MV-4-11 (cell line): ENCODE measurements around the gene LMCD1.

Experiments
- DNase-seq: peaks from one replicate; lab custom pipeline; 2025; lab: John Stamatoyannopoulos, UW

Gene LMCD1

GRCh38 chr3:8536096-8537056 lies 34.8 kb downstream of the LMCD1 start:
- DNase-seq: no peak

- no peak for DNase-seq
These were observed 35.8 kb downstream of the LMCD1 start for GRCh38 chr3:8537440-8537839.

GRCh38 chr3:8538223-8538622 lies 36.6 kb downstream of the LMCD1 start:
- no peak for DNase-seq

- DNase-seq: no peak
These were observed 37.3 kb downstream of the LMCD1 start for GRCh38 chr3:8538913-8539312.

- no peak for DNase-seq
These were observed 37.8 kb downstream of the LMCD1 start for GRCh38 chr3:8539419-8539818.

GRCh38 chr3:8540456-8540855 lies 38.8 kb downstream of the LMCD1 start:
- no peak for DNase-seq

GRCh38 chr3:8541486-8541885 lies 39.9 kb downstream of the LMCD1 start:
- no peak for DNase-seq

- DNase-seq: no peak
These were observed 40.8 kb downstream of the LMCD1 start for GRCh38 chr3:8542190-8543135.

- no peak for DNase-seq
These were observed 45.0 kb downstream of the LMCD1 start for GRCh38 chr3:8546609-8547008.

GRCh38 chr3:8548502-8549275 lies 47.1 kb downstream of the LMCD1 start:
- no peak for DNase-seq

- no peak for DNase-seq
These were observed 47.7 kb downstream of the LMCD1 start for GRCh38 chr3:8549354-8549753.

- DNase-seq: no peak
These were observed 49.0 kb downstream of the LMCD1 start for GRCh38 chr3:8550611-8551010.

- DNase-seq: no peak
These were observed 50.7 kb downstream of the LMCD1 start for GRCh38 chr3:8552223-8552762.

- DNase-seq: no peak
These were observed 51.8 kb downstream of the LMCD1 start for GRCh38 chr3:8553405-8553804.

- no peak for DNase-seq
These were observed 53.1 kb downstream of the LMCD1 start for GRCh38 chr3:8554696-8555095.

GRCh38 chr3:8555113-8555661 lies 53.6 kb downstream of the LMCD1 start:
- DNase-seq: no peak

GRCh38 chr3:8555725-8556472 lies 54.3 kb downstream of the LMCD1 start:
- no peak for DNase-seq

GRCh38 chr3:8556473-8556869 lies 54.8 kb downstream of the LMCD1 start:
- no peak for DNase-seq

GRCh38 chr3:8557298-8557697 lies 55.7 kb downstream of the LMCD1 start:
- no peak for DNase-seq

GRCh38 chr3:8558645-8559044 lies 57.0 kb downstream of the LMCD1 start:
- DNase-seq: no peak

- no peak for DNase-seq
These were observed 57.7 kb downstream of the LMCD1 start for GRCh38 chr3:8559351-8559750.
